CD4-positive, alpha-beta T cell treated with Interleukin-15 for 1 hour (primary cell): ENCODE data around the gene WHRN.

Experiments
- DNase-seq: peaks from one replicate; pipeline ENCODE4 v3.0.0-alpha.2; 2020

WHRN gene

DNA sequence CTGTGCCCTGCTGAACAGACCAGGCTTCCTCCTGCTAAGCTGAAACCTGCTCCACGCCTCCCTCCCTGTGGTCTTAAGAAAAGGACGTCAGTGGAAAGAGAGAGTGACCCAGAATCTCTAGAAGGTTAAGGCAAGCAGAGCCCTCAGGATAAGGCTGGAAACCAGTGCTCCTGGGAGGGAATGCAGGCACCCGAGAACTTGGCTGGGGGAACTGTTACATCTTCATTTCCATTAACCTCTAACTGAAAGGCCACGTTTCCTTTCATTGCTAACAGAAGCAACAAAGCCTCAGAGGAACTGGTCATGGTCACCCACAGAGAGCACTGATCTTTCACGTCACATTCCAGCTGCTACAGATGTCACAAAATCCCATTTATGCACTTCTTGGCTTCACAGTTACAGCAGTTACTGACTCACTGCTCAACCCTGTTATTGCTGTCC, 91.4 kb downstream of the WHRN start:
- no peak for DNase-seq

DNA sequence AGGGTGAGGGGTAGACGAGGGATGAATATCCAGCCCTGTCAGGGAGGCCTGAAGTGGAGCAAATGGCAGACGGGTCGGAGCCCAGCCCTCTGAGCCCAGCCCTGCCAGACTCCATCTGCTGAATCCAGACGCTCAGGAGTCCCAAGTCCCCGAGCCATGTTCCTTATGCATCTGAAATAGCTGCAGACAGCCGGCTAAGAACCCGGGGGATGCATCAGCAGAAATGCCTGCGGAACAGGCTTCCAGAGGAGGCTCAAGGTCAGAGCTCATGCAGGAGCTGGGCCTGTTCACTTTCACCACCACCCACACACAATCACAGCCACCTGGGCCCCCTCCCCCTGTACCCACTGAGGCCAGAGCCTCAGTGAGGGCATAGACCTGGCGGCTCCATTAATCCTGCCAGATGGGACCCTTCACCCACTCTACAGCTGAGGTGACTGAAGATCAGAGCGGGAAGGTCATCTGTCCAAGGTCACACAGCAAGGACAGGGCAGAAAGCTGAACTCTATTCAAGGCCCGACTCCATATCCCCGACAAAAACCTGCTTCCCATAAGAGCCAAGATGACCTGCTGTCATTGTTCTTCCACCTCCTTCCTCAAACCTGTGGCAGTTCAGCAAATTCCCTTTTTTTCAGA, 93.1 kb downstream of the WHRN start:
- no peak for DNase-seq

DNA sequence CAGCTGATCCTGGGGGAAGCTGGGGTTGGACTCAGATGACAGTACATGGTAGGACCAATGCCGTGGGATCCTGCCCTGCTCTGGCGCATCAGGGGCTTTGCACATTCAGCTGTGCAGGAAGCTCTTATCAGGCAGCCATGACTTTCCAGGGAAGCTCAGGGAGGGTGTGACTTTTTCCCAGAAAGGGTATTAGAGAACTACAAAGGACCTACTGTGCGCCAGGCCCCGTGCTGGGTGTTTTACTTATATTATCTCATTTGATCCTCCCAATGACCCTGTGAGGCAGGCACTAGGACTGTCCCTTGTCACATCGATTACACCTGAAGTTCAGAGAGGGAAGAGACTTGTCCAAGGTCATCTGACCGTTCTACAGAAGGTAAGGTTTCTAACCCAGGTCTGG, 93.8 kb downstream of the WHRN start:
- DNase-seq: no peak

DNA sequence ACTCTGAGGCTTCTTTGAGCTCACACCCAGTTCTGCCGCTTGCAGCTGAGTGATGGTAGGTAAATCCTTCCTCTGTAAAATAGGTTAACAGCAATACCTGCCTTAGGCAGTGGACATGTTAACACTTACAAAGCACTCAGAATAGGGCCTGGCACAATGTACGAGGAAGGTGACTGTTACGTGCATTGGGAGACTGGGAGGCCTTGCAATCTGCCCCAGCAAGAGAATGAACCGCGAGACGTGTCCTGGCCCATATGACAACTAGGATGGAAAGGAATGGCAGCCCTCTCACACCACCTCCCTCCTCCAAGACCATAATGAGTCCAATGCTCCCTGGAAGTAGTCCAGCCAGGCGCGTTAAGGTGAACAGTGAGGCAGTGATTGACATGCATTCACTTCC, 94.4 kb downstream of the WHRN start:
- DNase-seq: no peak

DNA sequence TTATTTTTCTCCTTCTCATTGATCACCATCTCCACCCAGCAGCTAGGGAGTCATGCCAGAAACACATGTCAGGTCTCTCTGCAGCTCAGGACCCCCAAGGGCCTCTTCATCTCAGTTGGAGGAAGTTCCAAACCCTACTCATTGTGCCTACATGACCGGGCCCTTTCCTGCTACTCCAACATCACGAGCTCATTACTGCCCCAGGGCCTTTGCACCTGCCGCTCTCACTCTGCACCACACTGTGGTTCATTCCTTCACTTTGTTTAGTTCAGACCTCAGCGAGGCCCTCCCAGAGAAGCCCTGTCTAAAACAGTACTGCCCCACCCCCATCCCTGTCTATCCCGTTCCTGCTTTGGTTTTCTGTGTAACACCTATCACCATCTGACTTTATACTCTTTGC, 95.4 kb downstream of the WHRN start:
- DNase-seq: no peak

DNA sequence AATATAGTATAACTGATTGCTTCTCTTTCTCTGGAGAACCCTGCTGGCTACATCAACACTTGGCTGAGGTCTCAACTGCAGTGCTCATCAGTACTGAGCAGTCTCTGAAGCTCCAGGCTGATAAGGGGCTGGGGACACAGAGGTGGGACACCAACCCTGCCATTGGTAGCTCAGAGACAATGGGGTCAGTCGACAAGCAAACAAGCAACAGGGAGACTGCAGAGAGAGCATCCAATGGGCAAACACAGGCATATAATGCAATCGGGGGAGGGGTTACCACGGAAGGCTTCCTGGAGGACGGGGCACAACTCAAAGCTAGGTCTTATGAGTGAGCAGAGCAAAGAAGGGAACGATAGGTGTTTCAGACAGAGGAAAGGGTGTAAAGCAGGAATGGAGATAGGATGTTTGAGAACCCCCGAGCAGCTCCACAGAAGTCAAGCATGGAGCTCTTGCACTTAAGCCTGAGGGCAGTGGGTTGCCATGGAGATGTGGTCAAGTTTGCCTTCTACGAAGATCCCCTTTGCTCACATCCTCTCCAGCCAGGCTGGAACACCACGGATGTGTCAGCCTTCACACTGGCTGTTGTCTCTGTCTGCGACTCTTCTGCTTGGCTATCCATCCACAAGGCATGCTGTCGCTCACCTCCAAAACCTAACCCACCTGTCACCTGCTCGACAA, 96.0 kb downstream of the WHRN start:
- peak; percentile 28 for DNase-seq

- DNase-seq: no peak
These were observed 96.6 kb downstream of the WHRN start for GRCh38 chr9:114408645-114409044.

DNA sequence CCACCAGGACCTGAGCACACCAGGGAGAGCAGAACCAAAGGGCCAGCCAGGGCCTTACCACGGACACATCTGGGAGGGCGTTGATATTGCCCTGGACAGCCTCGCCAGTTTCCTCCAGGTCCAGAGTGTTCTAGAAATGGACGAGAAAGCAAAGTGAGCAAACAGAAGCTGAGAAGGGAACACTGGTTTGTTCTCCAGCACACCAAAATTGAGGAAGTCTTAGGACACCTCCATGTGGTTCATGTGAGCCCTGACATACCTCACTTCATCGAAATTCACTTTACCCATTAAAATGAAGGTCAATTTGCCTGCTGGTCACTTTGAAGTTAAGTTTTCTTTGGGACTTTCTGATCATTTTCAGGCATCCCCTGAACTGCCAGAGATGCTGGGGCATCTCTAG, 97.4 kb downstream of the WHRN start:
- DNase-seq: no peak

GRCh38 chr9:114406441-114406840, 98.8 kb downstream of the WHRN start:
- no peak for DNase-seq

DNA sequence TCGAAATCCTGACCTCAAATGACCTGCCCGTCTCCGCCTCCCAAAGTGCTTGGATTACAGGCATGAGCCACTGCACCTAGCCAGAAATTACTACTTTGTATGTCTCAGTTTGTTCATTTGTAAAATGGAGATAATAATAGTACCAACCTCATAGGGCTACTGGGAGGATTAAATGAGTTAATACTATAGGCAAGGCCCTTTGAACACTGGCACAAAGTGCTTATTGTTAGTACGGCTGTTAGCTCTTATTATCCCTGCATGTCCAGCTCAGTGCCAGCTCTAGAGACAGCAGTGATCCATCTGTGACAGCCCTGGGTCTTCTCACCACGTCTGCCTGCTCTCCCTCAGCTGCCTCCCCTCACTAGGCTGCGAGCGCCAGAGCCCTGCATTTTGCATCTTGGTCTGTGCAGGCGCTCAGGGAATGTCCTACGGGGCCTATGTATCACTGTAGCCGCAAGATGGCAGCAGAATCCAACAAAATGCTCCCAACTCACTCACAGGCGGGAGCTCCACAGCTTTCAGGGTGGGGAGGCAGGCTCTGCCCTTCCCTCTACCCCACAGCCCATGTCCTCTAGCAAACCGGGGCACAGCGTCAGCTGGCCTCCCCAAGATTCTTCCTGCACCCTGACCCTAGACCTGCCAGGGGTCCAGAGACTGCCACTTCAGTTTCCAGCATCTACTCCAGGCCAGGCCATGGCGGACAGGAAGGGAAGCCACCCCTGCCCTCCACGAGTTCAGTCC, 99.8 kb downstream of the WHRN start:
- peak; percentile 83 for DNase-seq

GRCh38 chr9:114404531-114404930, 100.7 kb downstream of the WHRN start:
- no peak for DNase-seq

- no peak for DNase-seq
These were observed 102.0 kb downstream of the WHRN start for GRCh38 chr9:114403153-114403756.

DNA sequence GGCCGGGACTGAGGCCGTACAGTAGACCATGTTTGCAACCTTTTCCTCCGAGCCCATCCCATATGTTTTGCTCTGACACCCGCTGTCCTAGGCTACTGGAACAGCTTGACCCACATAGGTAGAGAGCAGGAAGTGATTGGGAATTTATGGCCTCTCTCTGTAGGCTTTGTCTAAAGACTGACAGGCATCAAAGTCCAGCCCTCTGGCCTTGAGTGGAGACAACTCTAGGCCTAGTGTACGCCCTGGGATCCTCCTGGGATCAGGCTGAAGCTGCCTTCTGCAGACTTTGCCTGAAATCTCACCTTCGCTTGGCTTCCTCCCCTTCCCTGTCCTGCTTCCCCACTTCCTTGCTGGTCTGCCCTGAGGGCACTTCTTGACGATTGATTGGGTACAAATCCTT, 103.9 kb downstream of the WHRN start:
- no peak for DNase-seq

GRCh38 chr9:114400772-114401171, 104.5 kb downstream of the WHRN start:
- no peak for DNase-seq

GRCh38 chr9:114400219-114400618, 105.1 kb downstream of the WHRN start:
- no peak for DNase-seq

- DNase-seq: no peak
These were observed 105.9 kb downstream of the WHRN start for GRCh38 chr9:114399381-114399780.

DNA sequence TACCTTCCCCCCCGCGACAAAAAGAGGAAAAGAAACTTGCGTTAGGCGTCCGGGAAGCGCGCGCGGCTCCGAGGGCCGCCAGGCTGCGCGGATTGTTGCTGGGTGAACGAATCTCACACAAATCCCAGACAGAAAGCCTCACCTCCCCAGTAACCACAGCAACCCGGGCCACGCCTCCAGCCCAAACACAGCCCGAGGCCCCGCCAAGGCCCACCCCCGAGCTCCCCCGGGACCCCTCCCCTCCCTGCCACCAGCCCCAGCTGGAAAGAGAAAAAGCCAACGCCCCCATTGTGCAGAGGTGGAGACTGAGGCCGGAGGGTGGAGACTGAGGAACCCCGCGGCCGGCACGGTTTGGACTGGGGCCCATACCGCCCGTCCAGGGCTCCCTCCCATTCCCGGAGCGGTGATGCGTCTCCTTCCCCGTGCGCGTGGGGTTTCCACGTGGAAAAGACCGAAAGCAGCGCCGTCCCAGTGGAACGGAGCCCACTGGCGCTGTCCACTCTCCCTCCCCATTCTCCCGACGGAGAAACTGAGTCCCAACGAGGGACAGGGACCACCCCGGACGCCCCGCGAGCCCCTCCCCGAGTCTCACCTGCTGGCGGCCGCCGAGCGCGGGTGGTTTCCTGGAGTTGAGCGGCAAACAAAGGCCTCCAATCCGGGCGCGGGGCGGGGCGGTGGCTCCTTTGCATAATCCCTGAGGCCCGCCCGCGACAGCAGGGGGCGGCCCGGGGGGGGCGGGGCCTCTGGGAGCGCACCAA, 107.2 kb downstream of the WHRN start:
- DNase-seq: peak; percentile 95

GRCh38 chr9:114397219-114397847, 107.9 kb downstream of the WHRN start:
- DNase-seq: no peak

- DNase-seq: no peak
These were observed 108.6 kb downstream of the WHRN start for GRCh38 chr9:114396558-114397218.

DNA sequence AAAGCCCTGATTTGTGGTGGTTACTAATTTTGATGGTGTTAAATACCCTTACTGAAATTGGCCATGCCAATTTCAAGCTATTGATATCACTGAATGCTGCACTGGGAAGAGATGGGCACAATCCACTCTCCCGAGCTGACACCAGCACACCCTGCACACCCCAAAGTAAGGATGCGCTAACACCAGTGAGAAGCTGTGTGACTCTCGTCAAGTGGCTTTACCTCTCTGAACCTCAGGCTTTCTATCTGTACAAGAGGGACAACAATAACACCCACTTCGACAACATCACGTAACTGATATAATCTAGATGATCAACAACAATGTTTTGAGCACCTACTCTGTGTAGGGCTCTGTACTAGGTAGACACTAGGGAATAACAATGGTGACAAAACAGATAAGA, 109.5 kb downstream of the WHRN start:
- no peak for DNase-seq

DNA sequence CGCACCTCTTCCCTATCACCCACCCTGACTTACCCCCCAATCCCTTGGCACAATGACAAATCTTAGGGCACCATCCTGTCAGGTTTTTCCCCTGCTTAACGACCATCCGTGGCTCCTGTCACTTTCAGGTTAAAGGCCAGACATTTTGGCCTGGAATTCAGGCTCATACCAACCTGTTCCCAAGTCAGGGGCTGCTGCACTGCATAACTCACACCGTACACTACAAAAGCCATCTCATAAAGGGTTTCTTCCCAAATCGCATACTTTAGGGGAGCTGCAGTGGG, 110.0 kb downstream of the WHRN start:
- no peak for DNase-seq
